GM19099 (cell line): ENCODE results near the gene PGAP1.

Experiments used
- POLR2A ChIP-seq: IDR thresholded peaks from 3 replicates; pipeline ENCODE4 v1.6.1; 2011; ENCODE audit warnings: low read depth; ENCODE audit not compliant: insufficient read length; ENCODE audit errors: extremely low read depth

Gene PGAP1

GRCh38 chr2:196875414-196875813 lies 51.1 kb downstream of the PGAP1 start:
- TF ChIP-seq POLR2A, result no peak

- TF ChIP-seq POLR2A, result no peak
Observed at GRCh38 chr2:196873511-196873910, 53.0 kb downstream of the PGAP1 start.

GRCh38 chr2:196854629-196855028 lies 71.9 kb downstream of the PGAP1 start:
- TF ChIP-seq POLR2A, result no peak

GRCh38 chr2:196853301-196854087 lies 73.0 kb downstream of the PGAP1 start:
- TF ChIP-seq POLR2A, result no peak

- no peak for TF ChIP-seq POLR2A
Observed at GRCh38 chr2:196851088-196851487, 75.4 kb downstream of the PGAP1 start.

DNA sequence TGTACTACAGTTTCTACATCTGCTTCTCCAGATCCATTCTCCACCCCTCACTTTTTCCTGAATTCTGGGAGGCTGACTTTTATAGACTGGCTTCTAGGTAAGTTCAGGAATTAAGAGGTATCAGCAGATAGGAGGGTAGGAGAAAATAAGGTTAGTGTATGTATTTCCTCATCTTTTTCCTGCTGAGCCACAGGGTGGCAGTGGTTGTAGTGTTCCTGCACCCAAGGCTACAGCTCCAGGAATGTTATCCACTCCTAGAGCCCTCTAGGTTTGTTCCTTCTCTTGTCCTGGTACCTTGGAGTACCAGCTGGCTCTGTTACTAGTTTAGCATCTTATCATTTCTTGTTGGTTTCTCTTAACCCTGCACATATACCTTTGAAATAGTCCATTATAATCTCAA lies 76.6 kb downstream of the PGAP1 start:
- no peak for TF ChIP-seq POLR2A

GRCh38 chr2:196846295-196846694 lies 80.2 kb downstream of the PGAP1 start:
- no peak for TF ChIP-seq POLR2A

DNA sequence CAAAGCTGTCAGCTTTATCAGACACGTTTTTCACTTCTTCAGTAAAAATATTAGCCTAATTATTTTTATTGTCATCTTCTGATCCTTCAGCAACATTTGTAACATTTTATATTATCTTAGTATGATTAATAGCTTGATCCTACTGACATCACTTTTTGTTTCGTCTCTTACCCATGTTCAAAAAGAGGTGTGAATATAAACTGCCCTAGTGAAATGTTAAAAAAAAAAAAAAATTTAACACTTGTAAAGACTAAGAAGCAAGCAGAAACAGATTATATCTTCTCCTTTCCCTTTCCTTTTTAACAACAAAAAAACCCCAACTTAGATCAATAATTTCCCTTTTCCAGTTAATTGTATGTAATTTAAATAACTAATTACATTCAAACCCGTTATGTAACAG lies 81.1 kb downstream of the PGAP1 start:
- TF ChIP-seq POLR2A, result no peak

DNA sequence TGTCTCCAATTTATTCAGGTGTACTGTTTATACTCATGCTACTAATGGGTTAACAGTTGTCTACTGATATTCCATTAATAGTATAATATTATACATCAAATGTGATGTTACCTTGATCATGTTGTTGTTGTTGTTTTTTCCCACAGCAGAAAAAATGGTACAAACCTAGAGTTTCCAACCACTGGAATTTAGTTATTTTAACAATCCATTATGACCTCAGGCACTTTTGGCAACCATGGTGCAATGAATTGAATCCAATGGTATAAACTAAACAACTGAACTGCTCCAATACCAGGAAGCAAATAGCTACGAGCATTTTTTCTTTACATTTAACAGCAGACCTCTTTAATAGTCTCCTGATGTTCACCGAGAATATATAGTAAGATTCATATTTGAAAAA lies 86.3 kb downstream of the PGAP1 start:
- no peak for TF ChIP-seq POLR2A

GRCh38 chr2:196839574-196839973 lies 86.9 kb downstream of the PGAP1 start:
- no peak for TF ChIP-seq POLR2A

- TF ChIP-seq POLR2A, result no peak
Observed at GRCh38 chr2:196836440-196836839, 90.1 kb downstream of the PGAP1 start.

DNA sequence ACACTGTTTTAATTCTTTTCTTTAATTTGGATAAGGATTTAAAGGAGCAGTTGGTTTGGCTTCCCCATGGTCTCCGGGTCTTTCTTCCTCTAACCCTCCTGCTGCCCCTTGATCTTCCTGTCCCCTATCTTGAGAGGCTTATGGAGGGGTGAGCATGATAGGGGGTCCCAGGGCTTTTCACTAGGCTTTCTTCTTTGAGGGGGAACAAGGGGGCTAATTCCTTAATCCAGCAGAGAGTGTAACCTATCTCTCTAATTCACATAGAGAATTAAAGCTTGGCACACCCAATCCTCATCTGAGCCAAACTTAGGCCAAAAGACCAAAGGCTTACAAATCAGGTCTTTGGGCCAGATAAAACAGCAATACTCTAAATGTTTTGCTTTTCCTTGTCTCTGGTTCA lies 95.8 kb downstream of the PGAP1 start:
- no peak for TF ChIP-seq POLR2A

DNA sequence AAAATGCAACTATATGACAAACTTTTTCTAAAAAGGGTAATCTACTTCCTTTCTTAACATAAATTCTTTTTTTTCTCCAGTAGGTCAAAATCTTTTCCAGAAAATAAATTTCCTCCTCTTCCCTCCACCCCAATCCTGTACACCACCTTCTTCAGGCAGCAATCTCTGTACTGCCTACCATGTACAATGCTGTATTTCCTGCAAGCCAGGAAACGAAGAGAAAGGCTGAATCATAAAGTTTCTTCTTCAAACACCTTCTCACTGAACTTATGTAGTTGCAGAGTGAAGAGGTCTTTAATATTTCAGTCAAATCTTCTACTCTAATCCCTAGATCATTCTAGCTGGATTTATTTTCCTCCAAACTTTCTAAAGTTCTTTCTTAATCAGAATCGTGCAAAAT lies 99.2 kb downstream of the PGAP1 start:
- no peak for TF ChIP-seq POLR2A

DNA sequence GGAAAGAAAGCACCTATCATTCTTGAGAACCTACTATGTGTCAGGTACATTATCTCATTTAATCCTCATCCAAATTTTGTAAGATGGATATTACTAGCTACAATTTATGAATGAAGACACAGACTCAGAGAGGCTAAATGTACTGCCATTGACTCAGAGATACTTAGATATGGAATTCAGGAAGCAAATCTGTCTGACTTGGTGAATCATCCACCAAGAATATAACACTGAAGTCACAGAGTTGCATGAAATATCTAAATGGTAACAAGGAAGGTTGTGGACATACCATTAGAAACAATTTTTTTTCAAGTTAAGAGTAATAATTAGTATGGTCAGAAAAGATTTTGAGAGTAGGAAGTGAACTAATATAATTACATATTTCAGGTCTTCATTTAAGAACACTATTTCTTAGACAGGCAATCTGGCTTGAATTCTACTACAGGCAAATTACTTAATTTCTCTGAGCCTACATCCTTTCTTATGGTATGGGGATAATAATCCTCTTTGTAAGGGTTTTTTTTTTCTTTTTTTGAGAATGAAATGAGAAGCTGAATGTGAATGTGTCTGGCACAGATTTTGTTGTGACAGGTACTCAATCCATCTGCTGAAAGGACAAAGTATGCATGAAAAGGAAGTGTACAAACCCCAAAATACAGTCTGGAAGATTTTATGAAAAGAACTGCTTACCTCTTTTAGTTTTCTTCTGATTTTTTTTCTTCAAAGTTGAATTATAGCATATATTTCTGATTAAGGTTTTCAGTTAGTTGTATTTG lies 102.6 kb downstream of the PGAP1 start:
- TF ChIP-seq POLR2A, result no peak

- no peak for TF ChIP-seq POLR2A
Observed at GRCh38 chr2:196821195-196821594, 105.3 kb downstream of the PGAP1 start.

DNA sequence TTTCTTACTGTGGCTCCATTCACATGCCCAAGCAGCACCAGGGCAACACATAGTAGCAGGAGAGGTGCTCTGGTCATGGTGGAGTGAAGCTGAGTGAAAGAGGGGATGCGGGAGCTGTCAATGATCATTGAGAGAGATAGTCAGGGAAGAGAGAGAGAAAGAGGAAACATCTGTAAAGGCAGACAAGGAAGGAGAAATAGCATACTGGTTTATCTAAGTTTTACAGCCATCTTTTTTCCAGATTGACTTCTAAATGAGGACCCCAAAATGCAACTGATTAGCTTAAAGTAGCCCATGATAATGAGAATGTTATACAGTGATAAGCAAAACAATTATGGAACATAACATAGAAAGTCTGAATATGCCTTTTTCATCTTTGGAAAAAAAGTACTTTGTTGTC lies 117.2 kb downstream of the PGAP1 start, which contains the start of gene C2orf66:
TSS of gene C2orf66 (minus strand) at position 96 of the 400 bp plus-strand sequence. CDS start at position 77, 19 bp downstream.
- TF ChIP-seq POLR2A, result no peak

- TF ChIP-seq POLR2A, result no peak
Observed at GRCh38 chr2:196808083-196808665, 118.3 kb downstream of the PGAP1 start.

- no peak for TF ChIP-seq POLR2A
Observed at GRCh38 chr2:196804381-196804780, 122.1 kb downstream of the PGAP1 start.
